A549 (cell line): ENCODE measurements around the gene UGT1A5.

Experiments used
- CBX8 ChIP-seq: fragments of 200-600 bp; sonication (generic); IDR thresholded peaks from 2 replicates; pipeline ENCODE4 v1.6.1; 2016
- CTCF ChIP-seq: fragments of >200 bp; sonication (Bioruptor Twin); formaldehyde crosslinking; IDR thresholded peaks from 3 replicates; pipeline ENCODE4 v1.5.1; 2016
- HMGXB4 ChIP-seq: fragments of 250-450 bp; sonication (Bioruptor Pico); IDR thresholded peaks from 2 replicates; pipeline ENCODE4 v1.5.0; 2021; ENCODE audit warnings: mild to moderate bottlenecking, moderate library complexity, borderline replicate concordance
- JUN ChIP-seq, 2 experiments: fragments of >200 bp; sonication (Bioruptor Twin); formaldehyde crosslinking; IDR thresholded peaks; 2 replicates in 1 of 2; 3 replicates in 1 of 2; pipeline ENCODE4 v1.6.1; 2016 to 2017
- MYC ChIP-seq: IDR thresholded peaks from 2 replicates; pipeline ENCODE4 v1.6.1; 2012; ENCODE audit warnings: mild to moderate bottlenecking, inconsistent platforms, low read length, improper control_type of control experiment, borderline replicate concordance
- POLR2A ChIP-seq: IDR thresholded peaks from 2 replicates; pipeline ENCODE4 v1.6.1; 2012; ENCODE audit warnings: mild to moderate bottlenecking, low read length
- RAD21 ChIP-seq, 2 experiments: fragments of >200 bp in 1 of 2; sonication (Bioruptor Twin) in 1 of 2; formaldehyde crosslinking in 1 of 2; IDR thresholded peaks in 1 of 2; conservative IDR thresholded peaks in 1 of 2; 2 replicates in 1 of 2; 3 replicates in 1 of 2; pipeline ENCODE4 v1.6.1; 2012 to 2018; ENCODE audit warnings: inconsistent platforms in 1 of 2
- RFX5 ChIP-seq: fragments of 450-650 bp; IDR thresholded peaks from 2 replicates; pipeline ENCODE4 v1.7.1; 2014; ENCODE audit warnings: antibody characterized with exemption, mild to moderate bottlenecking, moderate library complexity
- TP53 ChIP-seq: fragments of 250-450 bp; sonication (Bioruptor Pico); IDR thresholded peaks from 2 replicates; pipeline ENCODE4 v1.5.0; 2021; ENCODE audit warnings: mild to moderate bottlenecking, moderate library complexity
- ZSCAN20 ChIP-seq: fragments of 250-450 bp; sonication (Bioruptor Pico); IDR thresholded peaks from 2 replicates; pipeline ENCODE4 v1.8.0; 2022; ENCODE audit warnings: mild to moderate bottlenecking, moderate library complexity
- TF ChIP-seq, protein P1 (sequence below): fragments of 450-650 bp; IDR thresholded peaks from 2 replicates; pipeline ENCODE4 v1.6.1; 2014; ENCODE audit warnings: antibody characterized with exemption
- TF ChIP-seq, protein P2 (sequence below): fragments of 200-600 bp; sonication (generic); IDR thresholded peaks from 2 replicates; pipeline ENCODE4 v1.6.1; 2016; ENCODE audit warnings: antibody characterized with exemption, mild to moderate bottlenecking, moderate library complexity

DNA sequence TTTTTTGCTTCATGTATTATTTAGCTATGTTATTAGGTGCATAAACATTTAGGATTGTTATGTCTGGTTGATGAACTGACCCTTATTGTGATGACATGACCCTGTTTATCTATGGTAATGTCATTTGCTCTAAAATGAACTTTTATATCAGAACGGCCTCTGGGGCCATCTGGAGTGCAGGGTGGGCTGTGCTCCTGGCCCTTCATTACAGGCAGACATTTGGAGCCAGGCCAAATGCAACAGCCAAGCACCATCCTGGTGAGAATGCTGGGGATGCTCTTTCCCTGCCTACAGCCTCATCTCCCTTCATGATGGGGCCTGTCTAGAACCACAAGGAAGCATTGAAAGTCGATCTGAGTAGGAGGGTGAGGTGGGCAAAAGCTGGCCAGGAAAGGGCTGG is 103.6 kb downstream of the UGT1A5 start:
- TF ChIP-seq TP53 (CRISPR knock-in tag) (no peak), CTCF (no peak), POLR2A (no peak), ZSCAN20 (CRISPR knock-in tag) (no peak), RFX5 (no peak), HMGXB4 (CRISPR knock-in tag) (no peak), RAD21 (conservative IDR thresholded peaks at IDR 0.05 in 1 of 2, IDR thresholded peaks at IDR 0.05 in 1 of 2) (no peak), CBX8 (no peak), MYC (no peak), JUN (IDR thresholded peaks at IDR 0.05) (no peak)
- TF ChIP-seq, protein P1, sequence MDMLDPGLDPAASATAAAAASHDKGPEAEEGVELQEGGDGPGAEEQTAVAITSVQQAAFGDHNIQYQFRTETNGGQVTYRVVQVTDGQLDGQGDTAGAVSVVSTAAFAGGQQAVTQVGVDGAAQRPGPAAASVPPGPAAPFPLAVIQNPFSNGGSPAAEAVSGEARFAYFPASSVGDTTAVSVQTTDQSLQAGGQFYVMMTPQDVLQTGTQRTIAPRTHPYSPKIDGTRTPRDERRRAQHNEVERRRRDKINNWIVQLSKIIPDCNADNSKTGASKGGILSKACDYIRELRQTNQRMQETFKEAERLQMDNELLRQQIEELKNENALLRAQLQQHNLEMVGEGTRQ: no peak
- TF ChIP-seq, protein P2, sequence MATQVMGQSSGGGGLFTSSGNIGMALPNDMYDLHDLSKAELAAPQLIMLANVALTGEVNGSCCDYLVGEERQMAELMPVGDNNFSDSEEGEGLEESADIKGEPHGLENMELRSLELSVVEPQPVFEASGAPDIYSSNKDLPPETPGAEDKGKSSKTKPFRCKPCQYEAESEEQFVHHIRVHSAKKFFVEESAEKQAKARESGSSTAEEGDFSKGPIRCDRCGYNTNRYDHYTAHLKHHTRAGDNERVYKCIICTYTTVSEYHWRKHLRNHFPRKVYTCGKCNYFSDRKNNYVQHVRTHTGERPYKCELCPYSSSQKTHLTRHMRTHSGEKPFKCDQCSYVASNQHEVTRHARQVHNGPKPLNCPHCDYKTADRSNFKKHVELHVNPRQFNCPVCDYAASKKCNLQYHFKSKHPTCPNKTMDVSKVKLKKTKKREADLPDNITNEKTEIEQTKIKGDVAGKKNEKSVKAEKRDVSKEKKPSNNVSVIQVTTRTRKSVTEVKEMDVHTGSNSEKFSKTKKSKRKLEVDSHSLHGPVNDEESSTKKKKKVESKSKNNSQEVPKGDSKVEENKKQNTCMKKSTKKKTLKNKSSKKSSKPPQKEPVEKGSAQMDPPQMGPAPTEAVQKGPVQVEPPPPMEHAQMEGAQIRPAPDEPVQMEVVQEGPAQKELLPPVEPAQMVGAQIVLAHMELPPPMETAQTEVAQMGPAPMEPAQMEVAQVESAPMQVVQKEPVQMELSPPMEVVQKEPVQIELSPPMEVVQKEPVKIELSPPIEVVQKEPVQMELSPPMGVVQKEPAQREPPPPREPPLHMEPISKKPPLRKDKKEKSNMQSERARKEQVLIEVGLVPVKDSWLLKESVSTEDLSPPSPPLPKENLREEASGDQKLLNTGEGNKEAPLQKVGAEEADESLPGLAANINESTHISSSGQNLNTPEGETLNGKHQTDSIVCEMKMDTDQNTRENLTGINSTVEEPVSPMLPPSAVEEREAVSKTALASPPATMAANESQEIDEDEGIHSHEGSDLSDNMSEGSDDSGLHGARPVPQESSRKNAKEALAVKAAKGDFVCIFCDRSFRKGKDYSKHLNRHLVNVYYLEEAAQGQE: no peak
